SU-DHL-6 (cell line): ENCODE results near the gene PPP1R3G.

Experiments
- H2AFZ ChIP-seq: fragments of 200-600 bp; sonication (generic); 2 replicates; pipeline ENCODE4 v1.6.1; 2014; ENCODE audit warnings: low read depth, mild to moderate bottlenecking, moderate library complexity, mixed read lengths, antibody characterized with exemption, low read length; ENCODE audit not compliant: severe bottlenecking
- H3F3A ChIP-seq: fragments of 200-600 bp; shearing (Covaris generic); 2 replicates; pipeline ENCODE4 v1.6.0; 2016; ENCODE audit warnings: antibody characterized with exemption, mild to moderate bottlenecking; ENCODE audit not compliant: insufficient read depth
- H3K27ac ChIP-seq: fragments of 200-600 bp; sonication (generic); 2 replicates; pipeline ENCODE4 v1.5.1; 2016; ENCODE audit warnings: low read depth, mild to moderate bottlenecking, low read length, moderate library complexity, mixed read lengths
- H3K27me3 ChIP-seq: fragments of 200-600 bp; sonication (generic), shearing (Covaris generic); 2 replicates; pipeline ENCODE4 v1.6.0; 2014; ENCODE audit warnings: mild to moderate bottlenecking, low read length
- H3K36me3 ChIP-seq: fragments of 200-600 bp; sonication (generic); 2 replicates; pipeline ENCODE4 v1.6.1; 2014; ENCODE audit warnings: mild to moderate bottlenecking, low read length, mixed read lengths
- H3K4me2 ChIP-seq: fragments of 300-600, 200-600 bp; shearing (Covaris generic), sonication (generic); 2 replicates; pipeline ENCODE4 v1.6.0; 2014; ENCODE audit warnings: low read length, low read depth, mild to moderate bottlenecking; ENCODE audit not compliant: poor library complexity, severe bottlenecking
- H3K4me3 ChIP-seq: fragments of 200-600 bp; sonication (generic); 2 replicates; pipeline ENCODE4 v1.5.1; 2014; ENCODE audit warnings: antibody characterized with exemption, low read length, mild to moderate bottlenecking, mixed read lengths; ENCODE audit not compliant: insufficient read depth, poor library complexity, severe bottlenecking
- H3K79me2 ChIP-seq: fragments of 200-600 bp; sonication (generic); 2 replicates; pipeline ENCODE4 v1.6.1; 2014; ENCODE audit warnings: mild to moderate bottlenecking, low read length, moderate library complexity; ENCODE audit not compliant: insufficient read depth
- H3K9ac ChIP-seq: fragments of 200-600 bp; sonication (generic); 2 replicates; pipeline ENCODE4 v1.7.0; 2014; ENCODE audit warnings: mild to moderate bottlenecking, low read length
- H3K9me2 ChIP-seq: fragments of 200-600 bp; sonication (generic); replicated peaks from 2 replicates; pipeline ENCODE4 v1.6.1; 2014; ENCODE audit warnings: low read length; ENCODE audit not compliant: insufficient read depth
- H3K9me3 ChIP-seq: fragments of 200-600 bp; sonication (generic); 2 replicates; pipeline ENCODE4 v1.6.1; 2014; ENCODE audit warnings: low read length, mixed read lengths; ENCODE audit not compliant: insufficient read depth
- H4K20me1 ChIP-seq: fragments of 200-600 bp; sonication (generic); 2 replicates; pipeline ENCODE4 v1.6.1; 2014; ENCODE audit warnings: low read depth, mild to moderate bottlenecking, antibody characterized with exemption, low read length, moderate library complexity, mixed read lengths
- EZH2phosphoT487 ChIP-seq: fragments of 200-600 bp; sonication (generic), shearing (Covaris generic); conservative IDR thresholded peaks from 2 replicates; pipeline ENCODE4 v1.6.1; 2018; ENCODE audit warnings: mild to moderate bottlenecking, antibody characterized with exemption, low read length, moderate library complexity, mixed read lengths
- TF ChIP-seq, protein P1 (sequence below): fragments of 200-600 bp; sonication (generic); IDR thresholded peaks from one replicate; pipeline ENCODE4 v1.5.1; 2017; ENCODE audit warnings: antibody characterized with exemption, mild to moderate bottlenecking, low read length, moderate library complexity; ENCODE audit not compliant: insufficient read depth, poor library complexity, severe bottlenecking

Gene PPP1R3G

DNA sequence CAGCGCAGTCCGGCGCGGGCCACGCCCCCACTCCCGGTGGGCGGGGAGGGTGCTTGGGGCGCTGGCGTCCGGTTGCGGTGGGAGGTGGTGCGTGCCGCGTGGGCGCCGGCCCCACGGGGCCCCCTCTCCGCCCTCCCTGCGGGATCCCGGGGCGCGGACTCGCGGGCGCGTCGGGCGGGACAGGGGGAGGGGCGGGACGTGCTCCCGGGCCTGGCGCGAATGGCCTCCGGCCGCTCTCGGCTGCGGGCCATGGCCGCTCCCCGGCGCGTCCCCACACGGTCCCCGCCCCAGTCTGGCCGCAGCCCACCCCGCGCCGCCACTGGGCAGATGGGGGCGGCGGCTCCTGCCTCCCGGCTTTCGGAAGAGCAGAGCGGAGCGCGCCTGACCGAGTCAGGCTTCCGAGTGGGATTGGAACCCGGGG lies 771 bp upstream of the PPP1R3G start:
- Histone ChIP-seq H3K79me2 (no peaks in the 10 kb centered on the region), H4K20me1 (no peaks in the 10 kb centered on the region), H3K9me3 (no peaks in the 10 kb centered on the region), H3K9ac (no peak overlapping the region), H2AFZ (no peak overlapping the region), H3K27ac (no peak overlapping the region), H3K27me3 (no peaks in the 10 kb centered on the region), H3K4me3 (no peak overlapping the region), H3K9me2 (no peaks in the 10 kb centered on the region), H3K4me2 (no peak overlapping the region), H3K36me3 (no peaks in the 10 kb centered on the region), H3F3A (no peaks in the 10 kb centered on the region)
- TF ChIP-seq, protein P1, sequence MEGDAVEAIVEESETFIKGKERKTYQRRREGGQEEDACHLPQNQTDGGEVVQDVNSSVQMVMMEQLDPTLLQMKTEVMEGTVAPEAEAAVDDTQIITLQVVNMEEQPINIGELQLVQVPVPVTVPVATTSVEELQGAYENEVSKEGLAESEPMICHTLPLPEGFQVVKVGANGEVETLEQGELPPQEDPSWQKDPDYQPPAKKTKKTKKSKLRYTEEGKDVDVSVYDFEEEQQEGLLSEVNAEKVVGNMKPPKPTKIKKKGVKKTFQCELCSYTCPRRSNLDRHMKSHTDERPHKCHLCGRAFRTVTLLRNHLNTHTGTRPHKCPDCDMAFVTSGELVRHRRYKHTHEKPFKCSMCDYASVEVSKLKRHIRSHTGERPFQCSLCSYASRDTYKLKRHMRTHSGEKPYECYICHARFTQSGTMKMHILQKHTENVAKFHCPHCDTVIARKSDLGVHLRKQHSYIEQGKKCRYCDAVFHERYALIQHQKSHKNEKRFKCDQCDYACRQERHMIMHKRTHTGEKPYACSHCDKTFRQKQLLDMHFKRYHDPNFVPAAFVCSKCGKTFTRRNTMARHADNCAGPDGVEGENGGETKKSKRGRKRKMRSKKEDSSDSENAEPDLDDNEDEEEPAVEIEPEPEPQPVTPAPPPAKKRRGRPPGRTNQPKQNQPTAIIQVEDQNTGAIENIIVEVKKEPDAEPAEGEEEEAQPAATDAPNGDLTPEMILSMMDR = no peak
- no peak for TF ChIP-seq EZH2phosphoT487

DNA sequence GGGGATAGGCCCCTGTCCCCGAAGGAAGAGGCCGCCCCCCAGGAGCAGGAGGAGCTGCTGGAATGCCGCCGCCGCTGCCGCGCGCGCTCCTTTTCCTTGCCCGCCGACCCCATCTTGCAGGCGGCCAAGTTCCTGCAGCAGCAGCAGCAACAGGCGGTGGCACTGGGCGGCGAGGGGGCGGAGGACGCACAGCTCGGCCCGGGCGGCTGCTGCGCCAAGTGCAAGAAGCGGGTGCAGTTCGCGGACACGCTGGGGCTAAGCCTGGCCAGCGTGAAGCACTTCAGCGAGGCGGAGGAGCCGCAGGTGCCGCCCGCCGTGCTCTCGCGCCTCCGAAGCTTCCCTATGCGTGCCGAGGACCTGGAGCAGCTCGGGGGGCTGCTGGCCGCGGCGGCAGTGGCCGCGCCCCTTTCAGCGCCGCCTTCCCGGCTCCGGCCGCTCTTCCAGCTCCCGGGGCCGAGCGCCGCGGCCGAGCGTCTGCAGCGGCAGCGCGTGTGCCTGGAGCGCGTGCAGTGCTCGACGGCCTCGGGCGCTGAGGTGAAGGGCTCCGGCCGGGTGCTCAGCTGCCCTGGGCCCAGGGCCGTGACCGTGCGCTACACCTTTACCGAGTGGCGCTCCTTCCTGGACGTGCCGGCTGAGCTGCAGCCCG lies 630 bp downstream of the PPP1R3G start:
- Histone ChIP-seq H3K79me2 (no peaks in the 10 kb centered on the region), H3K27ac (no peak overlapping the region), H3K27me3 (no peaks in the 10 kb centered on the region), H2AFZ (no peak overlapping the region), H3K9me3 (no peaks in the 10 kb centered on the region), H4K20me1 (no peaks in the 10 kb centered on the region), H3K9me2 (no peaks in the 10 kb centered on the region), H3K4me3 (no peak overlapping the region), H3F3A (no peaks in the 10 kb centered on the region), H3K4me2 (no peak overlapping the region), H3K9ac (no peak overlapping the region), H3K36me3 (no peaks in the 10 kb centered on the region)
- TF ChIP-seq EZH2phosphoT487 = no peak
- TF ChIP-seq, protein P1 = no peak

GRCh38 chr6:5086294-5086890 lies 1.3 kb downstream of the PPP1R3G start:
- Histone ChIP-seq H3K9ac (no peak overlapping the region), H3F3A (no peaks in the 10 kb centered on the region), H3K4me3 (no peak overlapping the region), H4K20me1 (no peaks in the 10 kb centered on the region), H3K36me3 (no peaks in the 10 kb centered on the region), H3K9me2 (no peaks in the 10 kb centered on the region), H3K27me3 (no peaks in the 10 kb centered on the region), H2AFZ (no peak overlapping the region), H3K9me3 (no peaks in the 10 kb centered on the region), H3K79me2 (no peaks in the 10 kb centered on the region), H3K4me2 (no peak overlapping the region), H3K27ac (no peak overlapping the region)
- TF ChIP-seq, protein P1 = no peak
- no peak for TF ChIP-seq EZH2phosphoT487
